Fibroblast of gingiva (primary cell): ENCODE measurements around the gene C14orf93.
"Not testable (repeated sequence)": the region's sequence is repeated elsewhere in the genome, so short reads cannot be mapped to it uniquely, and the experiment has no call there.

ENCODE experiments used
- DNase-seq: peaks from one replicate; pipeline ENCODE4 v3.0.0-alpha.2; 2011; ENCODE audit warnings: low read depth

C14orf93 gene

GRCh38 chr14:22973217-22974032 lies 36.5 kb downstream of the C14orf93 start:
- peak; percentile 62 for DNase-seq

- DNase-seq, result no peak
Measured at GRCh38 chr14:22972313-22972930, 37.5 kb downstream of the C14orf93 start.

DNA sequence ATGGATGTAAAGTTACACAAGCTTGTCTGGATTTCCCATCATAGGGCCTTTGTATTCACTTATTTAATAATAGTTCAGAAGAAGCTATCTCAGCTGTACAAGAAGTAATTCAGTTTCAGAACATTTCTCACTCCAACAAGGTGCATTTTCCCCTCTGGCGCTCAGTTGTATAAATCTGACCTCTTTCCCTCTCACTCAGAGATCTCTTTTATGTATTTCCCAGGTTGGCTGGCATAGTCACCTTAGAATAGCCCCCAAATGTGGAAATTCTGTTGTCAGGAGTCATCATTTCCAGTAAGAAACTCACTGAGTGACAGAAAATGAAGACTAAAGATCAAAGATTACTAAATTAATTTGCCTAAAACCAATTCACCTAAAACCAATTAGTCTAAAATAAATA lies 38.8 kb downstream of the C14orf93 start:
- DNase-seq, result no peak

GRCh38 chr14:22966783-22967269 lies 43.1 kb downstream of the C14orf93 start:
- no peak for DNase-seq

GRCh38 chr14:22965916-22966782 lies 43.8 kb downstream of the C14orf93 start:
- DNase-seq, result not testable (repeated sequence)

DNA sequence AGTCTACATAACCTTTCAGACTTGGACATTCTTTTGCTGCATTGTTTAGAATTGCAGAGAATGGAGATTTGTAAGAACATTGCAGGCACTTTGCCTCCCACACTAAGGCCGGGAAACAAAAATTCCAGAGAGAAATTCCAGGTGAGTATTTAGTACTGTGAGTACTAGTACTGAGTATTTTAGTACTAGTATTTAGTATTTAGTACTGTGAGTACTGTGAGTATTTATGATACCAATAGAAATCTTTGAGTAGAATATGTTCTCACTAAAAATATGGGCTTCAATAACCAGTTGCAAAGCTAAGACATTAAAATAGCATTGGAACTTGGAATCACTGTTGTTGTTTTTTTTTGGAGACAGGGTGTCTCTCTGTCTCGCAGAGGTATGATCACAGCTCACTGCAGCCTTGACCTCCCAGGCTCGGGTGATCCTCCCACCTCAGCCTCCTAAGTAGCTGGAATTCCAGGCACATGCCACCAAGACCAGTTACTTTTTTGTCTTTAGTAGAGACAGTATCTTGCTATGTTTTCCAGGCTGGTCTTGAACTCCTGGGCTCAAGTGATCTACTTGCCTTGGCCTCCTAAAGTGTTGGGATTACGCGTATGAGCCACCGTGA lies 47.8 kb downstream of the C14orf93 start:
- DNase-seq, result no peak

GRCh38 chr14:22955702-22956569 lies 54.0 kb downstream of the C14orf93 start:
- DNase-seq, result no peak

GRCh38 chr14:22952418-22952817 lies 57.5 kb downstream of the C14orf93 start:
- DNase-seq, result no peak

DNA sequence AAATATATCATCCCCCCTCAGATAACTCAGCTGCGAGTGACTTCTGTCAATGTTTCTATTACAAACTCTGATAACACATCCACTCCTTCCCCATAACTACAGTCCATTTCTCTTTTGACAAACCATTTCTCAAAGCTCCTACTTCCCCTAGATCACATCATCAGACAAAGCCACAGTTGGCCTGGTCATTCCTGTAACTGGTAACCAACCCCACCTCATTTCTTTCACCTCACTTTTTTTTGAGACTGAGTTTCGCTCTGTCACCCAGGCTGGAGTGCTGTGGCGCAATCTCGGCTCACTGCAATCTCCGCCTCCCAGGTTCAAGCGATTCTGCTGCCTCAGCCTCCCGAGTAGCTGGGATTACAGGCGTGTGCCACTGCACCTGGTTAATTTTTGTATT lies 58.1 kb downstream of the C14orf93 start:
- DNase-seq, result not testable (repeated sequence)

DNA sequence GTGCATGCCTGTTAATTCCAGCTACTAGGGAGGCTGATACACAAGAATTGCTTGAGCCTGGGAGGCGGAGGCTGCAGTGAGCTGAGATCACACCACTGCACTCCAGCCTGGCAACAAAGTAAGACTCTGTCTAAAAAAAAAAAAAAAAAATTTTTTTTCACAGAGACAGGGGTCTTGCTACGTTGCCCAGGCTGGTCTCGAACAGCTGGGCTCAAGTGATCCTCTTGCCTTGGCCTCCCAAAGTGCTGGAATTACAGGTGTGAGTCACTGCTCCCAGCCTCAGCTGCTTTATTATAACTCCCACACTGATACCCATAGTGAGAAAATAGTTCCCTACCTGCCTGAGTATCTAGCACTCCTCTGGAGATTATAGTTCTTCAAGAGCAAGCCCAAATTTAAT lies 64.3 kb downstream of the C14orf93 start:
- no peak for DNase-seq

DNA sequence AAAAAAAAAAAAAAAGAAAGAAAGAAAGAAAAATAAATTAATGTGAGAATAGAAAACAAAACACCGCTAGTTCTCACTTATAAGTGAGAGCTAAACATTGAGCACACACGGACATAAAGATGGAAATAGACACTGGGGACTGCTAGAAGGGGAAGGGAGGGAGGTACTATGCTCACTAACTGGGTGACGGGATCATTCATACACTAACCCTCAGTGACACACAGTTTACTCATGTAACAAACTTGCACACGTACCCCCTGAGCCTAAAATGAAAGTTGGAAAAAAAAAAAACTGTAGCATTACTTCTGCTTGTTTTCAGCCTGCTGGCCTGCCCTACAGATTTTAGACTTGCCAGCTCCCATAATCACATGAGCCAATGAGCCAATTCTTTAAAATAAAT lies 70.3 kb downstream of the C14orf93 start:
- DNase-seq, result no peak
